ENCODE data around the gene CTSK.
A peak's percentile ranks its signal among the peaks of the same experiment; 100 is the strongest.
"Not testable (repeated sequence)": the region's sequence is repeated elsewhere in the genome, so short reads cannot be mapped to it uniquely, and the experiment has no call there.

Gene CTSK

GRCh38 chr1:150808121-150808520 lies at the start of gene CTSK:
Gene CTSK (minus strand): TSS chr1:150808260. CDS start chr1:150806805, 1,455 bp downstream.
- peak within 1 kb of the TSS; percentile 89 for H3K27ac Mint-ChIP-seq
- H3K9me3 Mint-ChIP-seq = no peaks in the 10 kb centered on the region
- no peaks in the 10 kb centered on the region for H3K27me3 Mint-ChIP-seq (ENCODE audit: low read depth, poor library complexity)
- H3K4me1 Mint-ChIP-seq = peaks cover 32% of the 10 kb centered on the region
- peak within 1 kb of the TSS; percentile 67 for H3K4me3 Mint-ChIP-seq
- DNase-seq = no peak
- H3K36me3 Mint-ChIP-seq (ENCODE audit: low read depth) = no peaks in the 10 kb centered on the region
- no peak for TF ChIP-seq CTCF (IDR thresholded peaks at IDR 0.05)

- DNase-seq; H3K27ac Mint-ChIP-seq; H3K27me3 Mint-ChIP-seq (ENCODE audit: low read depth, poor library complexity); H3K4me1 Mint-ChIP-seq; H3K4me3 Mint-ChIP-seq: not testable (repeated sequence)
- H3K36me3 Mint-ChIP-seq (ENCODE audit: low read depth) = peaks cover 80% of the 10 kb centered on the region
- peaks cover 43% of the 10 kb centered on the region for H3K9me3 Mint-ChIP-seq
These were observed 44.7 kb upstream of the CTSK start for GRCh38 chr1:150852734-150853133.

- DNase-seq; H3K27ac Mint-ChIP-seq; H3K27me3 Mint-ChIP-seq (ENCODE audit: low read depth, poor library complexity): not testable (repeated sequence)
These were observed 42.8 kb upstream of the CTSK start for GRCh38 chr1:150850801-150851362.

GRCh38 chr1:150846473-150847146 lies 38.5 kb upstream of the CTSK start:
- Mint-ChIP-seq H3K4me3 (no peak overlapping the region), H3K4me1 (no peaks in the 10 kb centered on the region), H3K9me3 (peaks cover 4% of the 10 kb centered on the region), H3K27ac (no peak overlapping the region), H3K27me3 (ENCODE audit: low read depth, poor library complexity) (no peaks in the 10 kb centered on the region), H3K36me3 (ENCODE audit: low read depth) (peaks cover 42% of the 10 kb centered on the region)
- no peak for TF ChIP-seq CTCF (IDR thresholded peaks at IDR 0.05)
- no peak for DNase-seq

More at GRCh38 chr1:150850801-150851362, 42.8 kb upstream of the CTSK start:
- peaks cover 41% of the 10 kb centered on the region for H3K9me3 Mint-ChIP-seq
- H3K4me3 Mint-ChIP-seq, H3K4me1 Mint-ChIP-seq: not testable (repeated sequence)
- peaks cover 80% of the 10 kb centered on the region for H3K36me3 Mint-ChIP-seq (ENCODE audit: low read depth)

- no peaks in the 10 kb centered on the region for H3K27me3 Mint-ChIP-seq (ENCODE audit: low read depth, poor library complexity)
- peaks cover 40% of the 10 kb centered on the region for H3K36me3 Mint-ChIP-seq (ENCODE audit: low read depth)
- no peaks in the 10 kb centered on the region for H3K4me1 Mint-ChIP-seq
- no peak for TF ChIP-seq CTCF (IDR thresholded peaks at IDR 0.05)
- no peak for DNase-seq
- no peak overlapping the region for H3K4me3 Mint-ChIP-seq
- no peaks in the 10 kb centered on the region for H3K9me3 Mint-ChIP-seq
- H3K27ac Mint-ChIP-seq = no peak overlapping the region
These were observed 35.4 kb upstream of the CTSK start for GRCh38 chr1:150843474-150843873.

- no peaks in the 10 kb centered on the region for H3K4me1 Mint-ChIP-seq
- H3K27ac Mint-ChIP-seq = no peak overlapping the region
- H3K36me3 Mint-ChIP-seq (ENCODE audit: low read depth) = peaks cover 34% of the 10 kb centered on the region
- TF ChIP-seq CTCF (IDR thresholded peaks at IDR 0.05) = no peak
- no peak overlapping the region for H3K4me3 Mint-ChIP-seq
- no peaks in the 10 kb centered on the region for H3K27me3 Mint-ChIP-seq (ENCODE audit: low read depth, poor library complexity)
- no peak for DNase-seq
- H3K9me3 Mint-ChIP-seq = no peaks in the 10 kb centered on the region
These were observed 34.9 kb upstream of the CTSK start for GRCh38 chr1:150842964-150843363.

- no peaks in the 10 kb centered on the region for H3K9me3 Mint-ChIP-seq
- peak overlapping the region; percentile 41 for H3K27ac Mint-ChIP-seq
These were observed 34.3 kb upstream of the CTSK start for GRCh38 chr1:150842343-150842742.

More at GRCh38 chr1:150842343-150842742, 34.3 kb upstream of the CTSK start:
- no peak for DNase-seq
- H3K27me3 Mint-ChIP-seq (ENCODE audit: low read depth, poor library complexity) = no peaks in the 10 kb centered on the region
- TF ChIP-seq CTCF (IDR thresholded peaks at IDR 0.05) = no peak
- no peak overlapping the region for H3K4me3 Mint-ChIP-seq
- no peaks in the 10 kb centered on the region for H3K4me1 Mint-ChIP-seq
- H3K36me3 Mint-ChIP-seq (ENCODE audit: low read depth) = peaks cover 31% of the 10 kb centered on the region
